GM19035 (cell line): Measurements from ENCODE around the gene SLC7A6.

Source experiments
- ATAC-seq: cut with Tn5 transposase; IDR thresholded peaks from one replicate; pipeline ENCODE4 v1.9.1; 2021; ENCODE audit not compliant: unreplicated experiment

SLC7A6 gene

GRCh38 chr16:68234188-68235107, 29.9 kb upstream of the SLC7A6 start:
- ATAC-seq, result no peak

- no peak for ATAC-seq
Observed at GRCh38 chr16:68235108-68235886, 29.0 kb upstream of the SLC7A6 start.

- no peak for ATAC-seq
Observed at GRCh38 chr16:68235887-68236136, 28.5 kb upstream of the SLC7A6 start, which contains the start of gene ESRP2. TSS of gene ESRP2 (minus strand) at chr16:68236127. CDS start at chr16:68236045, 82 bp downstream.

GRCh38 chr16:68236137-68236825, 28.0 kb upstream of the SLC7A6 start:
- ATAC-seq, result no peak

- no peak for ATAC-seq
Observed at GRCh38 chr16:68236826-68237242, 27.5 kb upstream of the SLC7A6 start.

GRCh38 chr16:68237243-68238028, 26.9 kb upstream of the SLC7A6 start:
- ATAC-seq, result peak; percentile 78

- peak; percentile 23 for ATAC-seq
Observed at GRCh38 chr16:68238029-68238345, 26.3 kb upstream of the SLC7A6 start.

GRCh38 chr16:68242085-68242484, 22.2 kb upstream of the SLC7A6 start:
- no peak for ATAC-seq

GRCh38 chr16:68242926-68243858, 21.1 kb upstream of the SLC7A6 start:
- ATAC-seq, result no peak

GRCh38 chr16:68244481-68244902, 19.8 kb upstream of the SLC7A6 start:
- peak; percentile 9 for ATAC-seq

GRCh38 chr16:68244903-68245853, 19.1 kb upstream of the SLC7A6 start, which contains the start of gene PLA2G15:
TSS of gene PLA2G15 (plus strand) at chr16:68245373. CDS start at chr16:68245427, 54 bp downstream.
- peak; percentile 90 for ATAC-seq

GRCh38 chr16:68246121-68246520, 18.2 kb upstream of the SLC7A6 start:
- ATAC-seq, result no peak

- ATAC-seq, result no peak
Observed at GRCh38 chr16:68246666-68247065, 17.7 kb upstream of the SLC7A6 start.

GRCh38 chr16:68247400-68247799, 16.9 kb upstream of the SLC7A6 start:
- no peak for ATAC-seq

- no peak for ATAC-seq
Observed at GRCh38 chr16:68247932-68248331, 16.4 kb upstream of the SLC7A6 start.

- ATAC-seq, result no peak
Observed at GRCh38 chr16:68249371-68249770, 15.0 kb upstream of the SLC7A6 start.

- ATAC-seq, result no peak
Observed at GRCh38 chr16:68250951-68251350, 13.4 kb upstream of the SLC7A6 start.

- no peak for ATAC-seq
Observed at GRCh38 chr16:68251832-68252231, 12.5 kb upstream of the SLC7A6 start.

GRCh38 chr16:68252383-68252782, 11.9 kb upstream of the SLC7A6 start:
- no peak for ATAC-seq
